ENCODE results near the gene ZBTB20. TPM values are rescaled to one million over a fixed set of nuclear protein-coding genes. Genes with fewer than 3 reads are reported as not detected.
A peak's percentile ranks its signal among the peaks of the same experiment; 100 is the strongest.

ZBTB20 gene
- total RNA-seq, 1 experiment from 2014 or later: 26.5 TPM

DNA sequence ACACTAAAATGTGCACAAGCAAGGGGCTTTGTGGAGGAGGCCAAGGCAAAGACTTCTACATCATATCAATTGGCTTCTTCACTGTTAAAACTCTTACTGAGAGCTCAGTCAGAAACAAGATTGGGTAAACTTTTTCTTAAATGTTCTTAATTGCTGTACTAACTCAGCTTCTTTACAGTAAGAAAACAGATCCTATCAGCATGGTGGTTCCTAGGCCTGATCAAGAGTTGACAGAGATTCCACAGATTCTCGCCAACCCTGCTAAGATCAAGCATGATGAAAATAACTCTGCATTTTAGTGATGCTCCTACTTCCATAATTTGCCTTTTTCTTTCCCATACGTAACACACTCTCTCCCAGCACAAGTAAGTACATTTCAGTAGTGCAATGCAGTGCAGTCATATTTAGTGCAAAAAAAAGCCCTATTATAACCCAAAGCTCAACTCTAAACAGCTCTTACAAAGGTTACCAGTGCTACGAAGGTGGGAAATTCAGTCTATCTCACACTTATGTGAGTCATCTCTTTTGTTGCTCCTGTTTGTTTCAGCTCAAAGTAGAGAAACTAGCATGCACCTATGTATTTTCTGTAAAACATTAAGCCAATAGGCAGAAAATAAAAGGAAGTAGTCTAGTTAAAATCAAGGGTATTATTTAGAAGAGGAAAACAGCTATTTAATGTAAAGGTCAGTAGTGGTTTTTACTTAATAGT lies 823.4 kb downstream of the ZBTB20 start:
- POLR2A ChIA-PET (ENCODE audit: unreplicated experiment): no interaction called here
- Histone ChIP-seq H3F3A (ENCODE audit: insufficient read depth, low read depth) (peaks cover 17% of the 10 kb centered on the region), H3K4me3 (no peak overlapping the region), H3K9me2 (ENCODE audit: insufficient read depth) (no peaks in the 10 kb centered on the region), H2AFZ (no peak overlapping the region), H3K79me2 (ENCODE audit: low read depth) (no peaks in the 10 kb centered on the region), H3K9me3 (ENCODE audit: insufficient read depth, low read depth) (no peaks in the 10 kb centered on the region), H3K4me2 (no peak overlapping the region), H4K20me1 (ENCODE audit: insufficient read depth) (no peaks in the 10 kb centered on the region), H3K27ac (no peak overlapping the region), H3K27me3 (ENCODE audit: insufficient read depth, low read depth) (no peaks in the 10 kb centered on the region), H3K36me3 (ENCODE audit: low read depth) (no peaks in the 10 kb centered on the region), H3K4me1 (replicated peaks; ENCODE audit: insufficient read depth) (peaks cover 25% of the 10 kb centered on the region)
- no TSS peak for BruUV-seq (replicated peaks)
- TF ChIP-seq EZH2 (IDR thresholded peaks at IDR 0.05; ENCODE audit: low read depth): no peak
- TF ChIP-seq, protein P1, sequence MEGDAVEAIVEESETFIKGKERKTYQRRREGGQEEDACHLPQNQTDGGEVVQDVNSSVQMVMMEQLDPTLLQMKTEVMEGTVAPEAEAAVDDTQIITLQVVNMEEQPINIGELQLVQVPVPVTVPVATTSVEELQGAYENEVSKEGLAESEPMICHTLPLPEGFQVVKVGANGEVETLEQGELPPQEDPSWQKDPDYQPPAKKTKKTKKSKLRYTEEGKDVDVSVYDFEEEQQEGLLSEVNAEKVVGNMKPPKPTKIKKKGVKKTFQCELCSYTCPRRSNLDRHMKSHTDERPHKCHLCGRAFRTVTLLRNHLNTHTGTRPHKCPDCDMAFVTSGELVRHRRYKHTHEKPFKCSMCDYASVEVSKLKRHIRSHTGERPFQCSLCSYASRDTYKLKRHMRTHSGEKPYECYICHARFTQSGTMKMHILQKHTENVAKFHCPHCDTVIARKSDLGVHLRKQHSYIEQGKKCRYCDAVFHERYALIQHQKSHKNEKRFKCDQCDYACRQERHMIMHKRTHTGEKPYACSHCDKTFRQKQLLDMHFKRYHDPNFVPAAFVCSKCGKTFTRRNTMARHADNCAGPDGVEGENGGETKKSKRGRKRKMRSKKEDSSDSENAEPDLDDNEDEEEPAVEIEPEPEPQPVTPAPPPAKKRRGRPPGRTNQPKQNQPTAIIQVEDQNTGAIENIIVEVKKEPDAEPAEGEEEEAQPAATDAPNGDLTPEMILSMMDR (conservative IDR thresholded peaks at IDR 0.05): no peak
- CTCF ChIA-PET: no interaction called here
- DNase-seq: no peak
- intact Hi-C loops (cut with micrococcal nuclease; ENCODE audit: unreplicated experiment): no loop called here

DNA sequence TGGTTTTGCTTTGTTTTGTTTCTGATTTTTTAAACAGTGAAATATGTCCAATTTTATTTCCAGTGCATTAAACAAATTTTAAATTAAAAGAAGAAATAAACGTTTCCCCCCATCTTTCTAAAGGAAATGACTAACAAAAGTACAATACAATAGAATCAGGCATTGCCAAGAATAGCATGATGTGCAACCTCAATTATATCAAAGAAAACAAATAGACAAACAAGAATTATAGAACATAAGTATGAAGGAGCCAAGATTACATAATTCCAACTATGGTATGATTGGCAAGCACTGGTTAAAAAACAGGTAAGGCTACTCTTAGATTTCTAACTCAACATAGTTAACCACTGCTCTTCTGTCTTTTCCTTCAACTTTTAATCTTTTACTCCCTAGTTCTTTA lies 826.8 kb downstream of the ZBTB20 start:
- POLR2A ChIA-PET (ENCODE audit: unreplicated experiment): interaction anchor here (0.6 kb wide), 2 partner anchors 516 to 608 kb away, joined by 3 to 22 read pairs; no protein-coding TSS in a partner anchor
- no peak for TF ChIP-seq EZH2 (IDR thresholded peaks at IDR 0.05; ENCODE audit: low read depth)
- TF ChIP-seq, protein P1 (conservative IDR thresholded peaks at IDR 0.05): no peak
- no peak overlapping the region for H2AFZ ChIP-seq
- H3K79me2 ChIP-seq (ENCODE audit: low read depth): no peaks in the 10 kb centered on the region
- no peaks in the 10 kb centered on the region for H3K27me3 ChIP-seq (ENCODE audit: insufficient read depth, low read depth)
- peaks cover 17% of the 10 kb centered on the region for H3F3A ChIP-seq (ENCODE audit: insufficient read depth, low read depth)
- peak overlapping the region; percentile 65 for H3K27ac ChIP-seq
- peak in 1 of 2 experiments; percentile 43 for DNase-seq
- CTCF ChIA-PET: interaction anchor here (1.2 kb wide), 1 partner anchor 16 kb away, joined by 6 read pairs; no protein-coding TSS in a partner anchor
- no peaks in the 10 kb centered on the region for H3K36me3 ChIP-seq (ENCODE audit: low read depth)
- no TSS peak for BruUV-seq (replicated peaks)
- peak overlapping the region; percentile 48 for H3K4me2 ChIP-seq
- H3K9me3 ChIP-seq (ENCODE audit: insufficient read depth, low read depth): no peaks in the 10 kb centered on the region
- peaks cover 25% of the 10 kb centered on the region for H3K4me1 ChIP-seq (replicated peaks; ENCODE audit: insufficient read depth)
- no peaks in the 10 kb centered on the region for H3K9me2 ChIP-seq (ENCODE audit: insufficient read depth)
- no peak overlapping the region for H3K4me3 ChIP-seq
- intact Hi-C loops (cut with micrococcal nuclease; ENCODE audit: unreplicated experiment): no loop called here
- H4K20me1 ChIP-seq (ENCODE audit: insufficient read depth): no peaks in the 10 kb centered on the region

DNA sequence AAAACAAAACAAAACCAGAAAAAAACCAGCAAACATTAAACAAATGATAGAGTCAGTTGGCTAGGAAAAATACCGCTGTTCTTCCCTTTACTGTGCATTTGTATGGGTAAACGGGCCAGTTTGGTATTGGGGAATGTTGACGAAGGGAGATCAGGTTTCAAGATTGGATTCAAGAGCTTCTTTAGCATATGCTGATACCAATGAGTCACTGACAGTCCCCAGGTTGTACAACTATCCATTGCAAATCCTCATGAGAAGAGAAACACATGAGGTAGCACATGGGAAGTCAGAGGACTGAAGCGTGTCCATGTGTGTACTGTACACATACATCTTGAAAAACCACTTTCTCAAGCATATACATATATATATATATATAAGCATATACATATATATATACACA lies 827.6 kb downstream of the ZBTB20 start:
- Histone ChIP-seq H3K9me2 (ENCODE audit: insufficient read depth) (no peaks in the 10 kb centered on the region), H3K27ac (peak overlapping the region; percentile 65), H3K27me3 (ENCODE audit: insufficient read depth, low read depth) (no peaks in the 10 kb centered on the region), H3K4me3 (no peak overlapping the region), H3K4me1 (replicated peaks; ENCODE audit: insufficient read depth) (peaks cover 25% of the 10 kb centered on the region), H3K9me3 (ENCODE audit: insufficient read depth, low read depth) (no peaks in the 10 kb centered on the region), H4K20me1 (ENCODE audit: insufficient read depth) (no peaks in the 10 kb centered on the region), H3F3A (ENCODE audit: insufficient read depth, low read depth) (peaks cover 17% of the 10 kb centered on the region), H2AFZ (no peak overlapping the region), H3K79me2 (ENCODE audit: low read depth) (no peaks in the 10 kb centered on the region), H3K36me3 (ENCODE audit: low read depth) (no peaks in the 10 kb centered on the region), H3K4me2 (peak overlapping the region; percentile 27; the same call in 1 of the 2 replicates)
- TF ChIP-seq EZH2 (IDR thresholded peaks at IDR 0.05; ENCODE audit: low read depth): no peak
- no TSS peak for BruUV-seq (replicated peaks)
- DNase-seq: peak; percentile 46 to 90
- CTCF ChIA-PET: interaction anchor here (1.2 kb wide), 1 partner anchor 17 kb away, joined by 6 read pairs; no protein-coding TSS in a partner anchor
- POLR2A ChIA-PET (ENCODE audit: unreplicated experiment): interaction anchor here (0.6 kb wide), 4 partner anchors 70 to 607 kb away, joined by 3 to 22 read pairs (median 4); partner anchors contain the start of genes CCDC191 and QTRT2
- intact Hi-C loops (cut with micrococcal nuclease; ENCODE audit: unreplicated experiment): no loop called here

Data from PC-9 (cell line).